Lower leg skin (tissue), 4 donors: ENCODE data around the gene DPYD. TPM values are rescaled to one million over a fixed set of nuclear protein-coding genes. Genes with fewer than 3 reads are reported as not detected.

Source experiments
- DNase-seq, 2 donors: peaks; one replicate each; pipeline ENCODE4 v3.0.0-alpha.2; 2019; ENCODE audit warnings: low spot score in 2 of 2
- H3K4me3 ChIP-seq: fragments of 200-600 bp; sonication (generic); 2 replicates; pipeline ENCODE4 v1.5.1; 2017; ENCODE audit warnings: mild to moderate bottlenecking, low read depth; ENCODE audit not compliant: poor library complexity, severe bottlenecking
- CTCF ChIP-seq, 3 donors: fragments of 450-650 bp; IDR thresholded peaks; one replicate each; pipeline ENCODE4 v1.5.1; 2016; ENCODE audit warnings: antibody characterized with exemption in 3 of 3, mild to moderate bottlenecking in 3 of 3, moderate library complexity in 2 of 3
- POLR2A ChIP-seq, 2 donors: fragments of 450-650 bp; IDR thresholded peaks; one replicate each; pipeline ENCODE4 v1.6.1; 2016 to 2017; ENCODE audit warnings: antibody characterized with exemption in 2 of 2, mild to moderate bottlenecking in 1 of 2, moderate library complexity in 1 of 2
- WGBS, 2 donors: methylation state at CpG; one replicate each; pipeline ENCODE4 v1.1.5; 2018; 5-methylcytosine and 5-hydroxymethylcytosine counted together
- intact Hi-C: fragments of 100-400 bp; cut with DNase I; formaldehyde crosslinking; loops from one replicate; pipeline ENCODE4 v1.15.0; 2023; ENCODE audit warnings: low total_unique reads
- total RNA-seq, 4 donors: library from RNA; depleted of rRNA; stranded (reverse); fragments of >200 nt; gene quantifications; one replicate each; pipeline ENCODE4 v1.1.0, GENCODE V29; 2016

DPYD gene
- total RNA-seq, 4 donors from 2014 or later = 10.6 to 16.1 (median 14.6) TPM

- DNase-seq = no peak
- 47 to 62% methylated on average over 1 of the region's 1 CpG for WGBS, 2 donors
- no peak overlapping the region for H3K4me3 ChIP-seq
- intact Hi-C loops = no loop called here
- no peak for TF ChIP-seq POLR2A (IDR thresholded peaks at IDR 0.05)
- TF ChIP-seq CTCF (IDR thresholded peaks at IDR 0.05) = no peak
Measured at GRCh38 chr1:97806996-97807520, 113.8 kb downstream of the DPYD start.

- H3K4me3 ChIP-seq = no peak overlapping the region
- no peak for TF ChIP-seq CTCF (IDR thresholded peaks at IDR 0.05)
- no peak for TF ChIP-seq POLR2A (IDR thresholded peaks at IDR 0.05)
- DNase-seq = no peak
- intact Hi-C loops = no loop called here
- 0% methylated on average over 1 of the region's 1 CpG for WGBS, 2 donors
Measured at GRCh38 chr1:97806326-97806725, 114.5 kb downstream of the DPYD start.

- WGBS, 2 donors = 63 to 64% methylated on average over 2 of the region's 2 CpGs
- TF ChIP-seq CTCF (IDR thresholded peaks at IDR 0.05) (no peak), POLR2A (IDR thresholded peaks at IDR 0.05) (no peak)
- no peak overlapping the region for H3K4me3 ChIP-seq
- intact Hi-C loops = no loop called here
- no peak for DNase-seq
Measured at GRCh38 chr1:97805093-97805492, 115.7 kb downstream of the DPYD start.

- no peak for TF ChIP-seq CTCF (IDR thresholded peaks at IDR 0.05)
- no peak for TF ChIP-seq POLR2A (IDR thresholded peaks at IDR 0.05)
- no peak for DNase-seq
- WGBS, 2 donors = 93 to 97% methylated on average over 3 of the region's 3 CpGs
- no peak overlapping the region for H3K4me3 ChIP-seq
- intact Hi-C loops = no loop called here
Measured at GRCh38 chr1:97803026-97803425, 117.8 kb downstream of the DPYD start.

- DNase-seq = no peak
- TF ChIP-seq POLR2A (IDR thresholded peaks at IDR 0.05) (no peak), CTCF (IDR thresholded peaks at IDR 0.05) (no peak)
- no peak overlapping the region for H3K4me3 ChIP-seq
- WGBS, 2 donors = 44 to 46% methylated on average over 2 of the region's 2 CpGs
- intact Hi-C loops = no loop called here
Measured at GRCh38 chr1:97802011-97802410, 118.8 kb downstream of the DPYD start.
